HepG2 (cell line): ENCODE data around the gene RAB15. TPM values are rescaled to one million over a fixed set of nuclear protein-coding genes. Genes with fewer than 3 reads are reported as not detected.
A peak's percentile ranks its signal among the peaks of the same experiment; 100 is the strongest.

Source experiments
- AHDC1 ChIP-seq: sonication (generic); formaldehyde crosslinking; IDR thresholded peaks from 2 replicates; pipeline ENCODE4 v1.5.1; 2020; ENCODE audit warnings: mild to moderate bottlenecking, missing genetic modification reagents, borderline replicate concordance
- FOXK2 ChIP-seq: fragments of 450-650 bp; IDR thresholded peaks from 2 replicates; pipeline ENCODE4 v1.6.1; 2016
- GATAD1 ChIP-seq: IDR thresholded peaks from 2 replicates; pipeline ENCODE4 v1.6.1; 2016; ENCODE audit warnings: missing genetic modification reagents, missing compliant biosample characterization
- GZF1 ChIP-seq: sonication (generic); formaldehyde crosslinking; IDR thresholded peaks from 2 replicates; pipeline ENCODE4 v1.5.1; 2020; ENCODE audit warnings: mild to moderate bottlenecking, missing genetic modification reagents
- HMG20B ChIP-seq: conservative IDR thresholded peaks from 2 replicates; pipeline ENCODE4 v1.6.1; 2016; ENCODE audit warnings: missing genetic modification reagents, missing compliant biosample characterization
- IKZF4 ChIP-seq: sonication (generic); formaldehyde crosslinking; IDR thresholded peaks from 2 replicates; pipeline ENCODE4 v1.5.1; 2020; ENCODE audit warnings: borderline replicate concordance, mild to moderate bottlenecking, low read depth, missing genetic modification reagents; ENCODE audit errors: not compliant biosample characterization
- MBNL3 ChIP-seq: fragments of 250-450 bp; sonication (Bioruptor Pico); conservative IDR thresholded peaks from 2 replicates; pipeline ENCODE4 v1.8.0; 2022; ENCODE audit warnings: mild to moderate bottlenecking, inconsistent platforms
- SETDB1 ChIP-seq: sonication (generic); formaldehyde crosslinking; IDR thresholded peaks from 2 replicates; pipeline ENCODE4 v1.5.1; 2020; ENCODE audit warnings: missing genetic modification reagents, mild to moderate bottlenecking, borderline replicate concordance
- SOX6 ChIP-seq, 2 experiments: fragments of 450-650 bp in 1 of 2; sonication (generic) in 1 of 2; formaldehyde crosslinking in 1 of 2; IDR thresholded peaks; 2 replicates each; pipeline versions ENCODE4 v1.4.0 to v1.6.1; 2017 to 2020; ENCODE audit warnings: antibody characterized with exemption in 1 of 2, mild to moderate bottlenecking in 1 of 2, missing genetic modification reagents in 1 of 2
- ZBTB20 ChIP-seq: sonication (generic); formaldehyde crosslinking; IDR thresholded peaks from 2 replicates; pipeline ENCODE4 v1.8.1; 2023; ENCODE audit warnings: missing genetic modification reagents, low read depth, mild to moderate bottlenecking, borderline replicate concordance
- ZBTB7B ChIP-seq: sonication (generic); formaldehyde crosslinking; IDR thresholded peaks from 2 replicates; pipeline ENCODE4 v1.4.0; 2020; ENCODE audit warnings: missing genetic modification reagents
- ZNF160 ChIP-seq: sonication (generic); formaldehyde crosslinking; IDR thresholded peaks from 2 replicates; pipeline ENCODE4 v1.8.0; 2022; ENCODE audit warnings: mild to moderate bottlenecking, inconsistent platforms, missing genetic modification reagents
- ZNF407 ChIP-seq: sonication (generic); formaldehyde crosslinking; IDR thresholded peaks from one replicate; pipeline ENCODE4 v1.5.1; 2020; ENCODE audit warnings: mild to moderate bottlenecking, missing genetic modification reagents; ENCODE audit errors: not compliant biosample characterization
- ZNF747 ChIP-seq: sonication (generic); formaldehyde crosslinking; IDR thresholded peaks from 2 replicates; pipeline ENCODE4 v1.8.1; 2023; ENCODE audit warnings: missing genetic modification reagents, mild to moderate bottlenecking, borderline replicate concordance
- ZSCAN25 ChIP-seq: sonication (generic); formaldehyde crosslinking; IDR thresholded peaks from 2 replicates; pipeline ENCODE4 v1.8.0; 2022; ENCODE audit warnings: mild to moderate bottlenecking, missing genetic modification reagents
- polyA plus RNA-seq, 8 experiments: library from polyadenylated mRNA; depleted of rRNA in 3 of 8; stranded (reverse) in 7 of 8; unstranded in 1 of 8; fragments of >200 nt; fragmentation: Illumina TruSeq in 4 of 8; extraction: Trizol in 4 of 8; gene quantifications; 2 replicates each; pipeline versions ENCODE4 v1.2.1 to v1.2.3, GENCODE V29; 2011 to 2016; ENCODE audit warnings: low read depth in 4 of 8, missing spikeins in 1 of 8, mixed read lengths in 1 of 8; ENCODE audit not compliant: insufficient read depth in 1 of 8
- total RNA-seq, 5 experiments: library from RNA; depleted of rRNA; stranded (reverse); fragments of >200 nt; fragmentation: Illumina TruSeq; extraction: Trizol; gene quantifications; 2 replicates each; pipeline ENCODE4 v1.2.3, GENCODE V29; 2016; ENCODE audit warnings: low read depth in 1 of 5

Gene RAB15
- total and polyA plus RNA-seq, 2 of the 13 experiments (the other 11 are each of a cell fraction or from before 2014, with no cell fraction given), result 7.4 to 18.5 TPM

- no peak for TF ChIP-seq ZNF407
- TF ChIP-seq ZBTB20 (CRISPR knock-in tag), result peak; percentile 40; the same call in 1 of the 2 replicates
- peak; percentile 86 for TF ChIP-seq GATAD1 (CRISPR knock-in tag)
- 0 out of 2 replicates have a peak, but pooled peaks have one; percentile 43 for TF ChIP-seq ZNF160 (CRISPR knock-in tag)
- no peak for TF ChIP-seq GZF1
- no peak for TF ChIP-seq ZBTB7B (CRISPR knock-in tag)
- no peak for TF ChIP-seq HMG20B (CRISPR knock-in tag)
- TF ChIP-seq FOXK2, result peak; percentile 59; the same call in 1 of the 2 replicates
- TF ChIP-seq MBNL3 (CRISPR knock-in tag), result no peak
- no peak for TF ChIP-seq SETDB1
- no peak for TF ChIP-seq SOX6 (IDR thresholded peaks at IDR 0.05)
- TF ChIP-seq SOX6 (CRISPR knock-in tag; IDR thresholded peaks at IDR 0.05), result peak; percentile 58
- TF ChIP-seq AHDC1 (CRISPR knock-in tag), result no peak
- TF ChIP-seq ZNF747 (CRISPR knock-in tag), result no peak
- TF ChIP-seq IKZF4, result no peak
- no peak for TF ChIP-seq ZSCAN25 (CRISPR knock-in tag)
Measured at GRCh38 chr14:64914237-64915028, 57.7 kb downstream of the RAB15 start, which contains the start of gene CHURC1 (continued).
